Mesendoderm (in vitro differentiated cells): ENCODE data around the gene FERD3L.

Experiments
- DNase-seq: peaks from one replicate; pipeline ENCODE4 v3.0.0; 2013
- H2AK5ac ChIP-seq: 2 replicates; pipeline ENCODE4 v1.6.1; 2013; ENCODE audit warnings: low read length, inconsistent platforms
- H2BK120ac ChIP-seq: 2 replicates; pipeline ENCODE4 v1.6.1; 2013; ENCODE audit warnings: low read depth, mild to moderate bottlenecking, low read length, moderate library complexity, mixed read lengths
- H2BK15ac ChIP-seq: replicated peaks from 2 replicates; pipeline ENCODE4 v1.6.1; 2013; ENCODE audit warnings: low read depth, mild to moderate bottlenecking, moderate library complexity
- H2BK5ac ChIP-seq: 2 replicates; pipeline ENCODE4 v1.6.1; 2013; ENCODE audit warnings: low read length, inconsistent platforms
- H3K18ac ChIP-seq: 2 replicates; pipeline ENCODE4 v1.6.1; 2013; ENCODE audit warnings: mild to moderate bottlenecking, low read length, mixed read lengths
- H3K23ac ChIP-seq: one replicate; pipeline ENCODE4 v1.6.1; 2013; ENCODE audit warnings: low read length
- H3K27ac ChIP-seq: 2 replicates; pipeline ENCODE4 v1.5.1; 2013; ENCODE audit warnings: low read depth, mild to moderate bottlenecking, inconsistent platforms, low read length, moderate library complexity
- H3K27me3 ChIP-seq: 2 replicates; pipeline ENCODE4 v1.6.1; 2013; ENCODE audit warnings: low read length, control low read depth, mild to moderate bottlenecking, inconsistent platforms; ENCODE audit not compliant: insufficient read depth, poor library complexity
- H3K36me3 ChIP-seq: 2 replicates; pipeline ENCODE4 v1.6.1; 2013; ENCODE audit warnings: low read length, inconsistent platforms; ENCODE audit not compliant: control insufficient read depth, insufficient read depth
- H3K4ac ChIP-seq: one replicate; pipeline ENCODE4 v1.6.1; 2013; ENCODE audit warnings: low read depth, mild to moderate bottlenecking, low read length, moderate library complexity
- H3K4me1 ChIP-seq: 2 replicates; pipeline ENCODE4 v1.6.1; 2013; ENCODE audit warnings: low read depth, low read length, inconsistent platforms; ENCODE audit not compliant: control insufficient read depth
- H3K4me2 ChIP-seq: 2 replicates; pipeline ENCODE4 v1.6.1; 2013; ENCODE audit warnings: low read length
- H3K4me3 ChIP-seq: 2 replicates; pipeline ENCODE4 v1.5.1; 2013; ENCODE audit warnings: mild to moderate bottlenecking, low read length
- H3K56ac ChIP-seq: one replicate; pipeline ENCODE4 v1.6.1; 2013; ENCODE audit warnings: low read length
- H3K79me1 ChIP-seq: 2 replicates; pipeline ENCODE4 v1.6.1; 2013; ENCODE audit warnings: low read length, inconsistent platforms
- H3K79me2 ChIP-seq: 2 replicates; pipeline ENCODE4 v1.6.1; 2013; ENCODE audit warnings: mild to moderate bottlenecking, low read length; ENCODE audit not compliant: control insufficient read depth, insufficient read depth
- H3K9ac ChIP-seq: 2 replicates; pipeline ENCODE4 v1.6.1; 2013; ENCODE audit warnings: low read length, inconsistent platforms
- H4K5ac ChIP-seq: one replicate; pipeline ENCODE4 v1.6.1; 2013; ENCODE audit warnings: low read length
- H4K8ac ChIP-seq: one replicate; pipeline ENCODE4 v1.6.1; 2013; ENCODE audit warnings: low read depth, mild to moderate bottlenecking, control low read depth, low read length, moderate library complexity
- WGBS: extraction: QIAGEN DNeasy Blood & Tissue Kit; methylation state at CpG from one replicate; pipeline ENCODE4 v1.1.7; 2013; ENCODE audit warnings: low lambda C conversion rate, missing lambda C conversion rate; ENCODE audit not compliant: insufficient coverage; ENCODE audit errors: extremely low coverage; 5-methylcytosine and 5-hydroxymethylcytosine counted together

Gene FERD3L

DNA sequence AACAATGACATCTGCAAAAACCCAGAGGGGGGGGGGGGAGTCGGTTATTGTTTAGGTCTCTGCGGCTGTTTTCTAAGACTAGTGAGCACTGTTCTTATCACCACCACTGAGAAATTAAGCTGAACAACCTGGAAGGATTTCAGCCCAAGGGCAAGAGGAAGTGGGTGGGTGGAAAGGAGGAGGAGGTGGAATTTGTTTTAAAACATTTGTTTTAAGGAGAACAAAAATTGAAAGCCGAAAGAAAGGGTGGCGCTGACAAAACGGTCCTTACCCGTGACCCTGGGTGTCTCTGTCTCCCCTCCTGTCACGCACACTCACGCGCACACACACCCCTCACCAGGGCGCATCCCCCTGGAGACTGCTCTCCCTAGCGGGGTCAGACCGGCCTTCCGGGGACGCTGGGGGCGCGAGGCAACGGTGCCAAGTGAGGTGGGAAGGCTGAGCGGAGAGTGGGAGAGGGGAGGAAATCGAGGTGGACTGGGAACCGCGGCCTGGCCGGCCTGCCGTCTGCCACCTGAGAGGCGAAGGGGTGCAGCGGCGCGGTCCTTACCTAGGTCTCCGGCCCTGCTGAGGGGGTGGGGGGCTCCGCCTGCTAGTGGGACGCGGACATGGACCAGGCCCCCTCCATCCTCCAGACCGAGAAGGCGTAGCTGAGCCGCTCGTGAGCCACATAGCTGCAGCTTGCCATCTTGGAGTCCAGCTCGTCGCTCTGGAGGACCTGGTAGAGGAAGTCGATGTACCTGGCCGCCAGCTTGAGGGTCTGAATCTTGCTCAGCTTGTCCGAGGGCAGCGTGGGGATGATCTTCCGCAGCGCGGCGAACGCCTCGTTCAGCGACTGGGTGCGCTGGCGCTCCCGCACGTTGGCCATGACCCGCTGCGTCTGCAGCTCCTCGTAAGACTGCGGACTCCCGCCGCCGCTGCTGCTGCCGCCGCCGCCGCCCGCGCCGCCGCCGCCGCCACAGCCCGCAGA is 28.8 kb downstream of the FERD3L start:
- Histone ChIP-seq H3K23ac (no peak overlapping the region), H3K4me2 (peak overlapping the region; percentile 63), H3K79me2 (no peaks in the 10 kb centered on the region), H2BK15ac (no peak overlapping the region), H3K36me3 (no peaks in the 10 kb centered on the region), H4K8ac (no peak overlapping the region), H2BK120ac (no peak overlapping the region), H3K27ac (no peak overlapping the region), H3K4ac (no peak overlapping the region), H4K5ac (no peak overlapping the region), H3K79me1 (no peaks in the 10 kb centered on the region), H2AK5ac (no peak overlapping the region), H3K18ac (peak overlapping the region; percentile 1), H3K4me3 (peak overlapping the region; percentile 71), H2BK5ac (no peak overlapping the region), H3K27me3 (peaks cover 40% of the 10 kb centered on the region), H3K4me1 (peaks cover 4% of the 10 kb centered on the region), H3K9ac (peak overlapping the region; percentile 80), H3K56ac (peak overlapping the region; percentile 93)
- no CpG with 5 or more reads among the region's 70 CpGs for WGBS
- peak; percentile 63 for DNase-seq

DNA sequence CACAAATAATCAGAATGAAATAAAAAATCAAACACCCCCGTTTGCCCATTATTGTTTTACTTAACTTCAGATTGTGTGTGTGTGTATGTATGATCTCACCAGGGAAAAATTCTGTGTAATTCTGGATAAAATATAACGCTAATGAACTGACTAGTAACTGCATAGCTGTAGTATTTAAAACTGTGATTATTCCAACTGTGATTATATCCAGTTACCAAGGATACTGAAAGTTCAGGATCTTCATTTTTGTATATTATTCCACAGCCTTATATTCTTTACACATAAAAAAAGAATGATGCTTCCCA is 30.7 kb downstream of the FERD3L start:
- Histone ChIP-seq H3K27me3 (peaks cover 39% of the 10 kb centered on the region), H3K79me2 (no peaks in the 10 kb centered on the region), H4K8ac (no peak overlapping the region)

DNA sequence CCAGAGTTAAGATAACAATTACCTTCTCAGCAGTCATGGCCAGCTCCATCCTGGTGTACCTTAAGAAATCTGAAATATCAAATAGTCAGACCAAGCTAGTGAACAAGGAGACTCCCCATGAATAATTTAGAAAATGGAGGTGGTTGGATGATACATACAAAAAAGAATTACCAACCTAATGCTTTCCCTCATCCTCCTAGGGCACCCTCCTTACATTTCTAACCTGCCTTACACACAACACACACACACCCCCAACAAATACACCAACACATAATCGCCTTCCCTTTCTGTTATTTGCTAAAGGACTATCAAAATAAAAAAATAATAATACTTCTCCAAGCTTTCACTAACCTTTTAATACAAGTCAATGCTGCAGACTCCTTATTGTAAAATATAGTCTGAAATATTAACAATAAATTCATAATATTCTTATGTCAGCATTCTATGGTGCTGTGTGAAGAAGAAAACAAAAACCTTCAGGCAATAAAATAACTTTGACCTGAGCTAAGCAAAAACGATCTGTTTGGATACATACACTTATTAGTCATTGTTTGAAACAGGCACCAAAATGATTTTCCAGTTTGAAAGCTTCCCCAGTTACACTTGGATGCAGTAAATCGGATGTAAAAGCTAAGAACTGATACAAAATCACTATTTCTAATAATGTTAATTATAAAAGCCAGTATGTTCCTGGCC is 31.2 kb downstream of the FERD3L start:
- Histone ChIP-seq H4K8ac (no peak overlapping the region), H3K27me3 (peaks cover 40% of the 10 kb centered on the region), H2BK15ac (no peak overlapping the region), H3K4me3 (no peak overlapping the region), H3K23ac (no peak overlapping the region), H3K27ac (no peak overlapping the region), H3K79me2 (no peaks in the 10 kb centered on the region), H3K79me1 (no peaks in the 10 kb centered on the region), H3K4me2 (no peak overlapping the region), H3K9ac (no peak overlapping the region), H2BK120ac (no peak overlapping the region), H3K18ac (no peak overlapping the region), H3K4ac (no peak overlapping the region), H2BK5ac (no peak overlapping the region), H3K4me1 (peaks cover under 1% of the 10 kb centered on the region), H3K36me3 (no peaks in the 10 kb centered on the region), H2AK5ac (no peak overlapping the region), H4K5ac (no peak overlapping the region), H3K56ac (no peak overlapping the region)
- DNase-seq, result no peak
- WGBS, result 100% methylated on average over 1 of the region's 3 CpGs

More for the DNA sequence above, 30.7 kb downstream of the FERD3L start:
- no peak overlapping the region for H3K23ac ChIP-seq
- no CpG with 5 or more reads among the region's 2 CpGs for WGBS
- no peak overlapping the region for H3K18ac ChIP-seq
- no peak overlapping the region for H3K9ac ChIP-seq
- no peak overlapping the region for H3K56ac ChIP-seq
- no peak overlapping the region for H2BK15ac ChIP-seq
- H2BK120ac ChIP-seq, result no peak overlapping the region
- H3K27ac ChIP-seq, result no peak overlapping the region
- H3K36me3 ChIP-seq, result no peaks in the 10 kb centered on the region
- peaks cover 4% of the 10 kb centered on the region for H3K4me1 ChIP-seq
- no peaks in the 10 kb centered on the region for H3K79me1 ChIP-seq
- no peak overlapping the region for H3K4ac ChIP-seq
- H4K5ac ChIP-seq, result no peak overlapping the region
- H3K4me3 ChIP-seq, result no peak overlapping the region
- no peak overlapping the region for H3K4me2 ChIP-seq
- no peak for DNase-seq
- H2BK5ac ChIP-seq, result no peak overlapping the region
- H2AK5ac ChIP-seq, result no peak overlapping the region

GRCh38 chr7:19113002-19113350 is 32.2 kb downstream of the FERD3L start:
- Histone ChIP-seq H3K4ac (no peak overlapping the region), H3K27me3 (peaks cover 35% of the 10 kb centered on the region), H3K56ac (no peak overlapping the region), H4K5ac (no peak overlapping the region), H3K4me1 (peaks cover 1% of the 10 kb centered on the region), H3K18ac (no peak overlapping the region), H2BK15ac (no peak overlapping the region), H2BK120ac (no peak overlapping the region), H3K4me2 (no peak overlapping the region), H3K23ac (no peak overlapping the region), H3K4me3 (no peak overlapping the region), H3K79me1 (no peaks in the 10 kb centered on the region), H2BK5ac (no peak overlapping the region), H3K36me3 (no peaks in the 10 kb centered on the region), H2AK5ac (no peak overlapping the region), H3K27ac (no peak overlapping the region), H3K79me2 (no peaks in the 10 kb centered on the region), H4K8ac (no peak overlapping the region), H3K9ac (no peak overlapping the region)
- WGBS, result no CpG with 5 or more reads among the region's 4 CpGs
- no peak for DNase-seq

DNA sequence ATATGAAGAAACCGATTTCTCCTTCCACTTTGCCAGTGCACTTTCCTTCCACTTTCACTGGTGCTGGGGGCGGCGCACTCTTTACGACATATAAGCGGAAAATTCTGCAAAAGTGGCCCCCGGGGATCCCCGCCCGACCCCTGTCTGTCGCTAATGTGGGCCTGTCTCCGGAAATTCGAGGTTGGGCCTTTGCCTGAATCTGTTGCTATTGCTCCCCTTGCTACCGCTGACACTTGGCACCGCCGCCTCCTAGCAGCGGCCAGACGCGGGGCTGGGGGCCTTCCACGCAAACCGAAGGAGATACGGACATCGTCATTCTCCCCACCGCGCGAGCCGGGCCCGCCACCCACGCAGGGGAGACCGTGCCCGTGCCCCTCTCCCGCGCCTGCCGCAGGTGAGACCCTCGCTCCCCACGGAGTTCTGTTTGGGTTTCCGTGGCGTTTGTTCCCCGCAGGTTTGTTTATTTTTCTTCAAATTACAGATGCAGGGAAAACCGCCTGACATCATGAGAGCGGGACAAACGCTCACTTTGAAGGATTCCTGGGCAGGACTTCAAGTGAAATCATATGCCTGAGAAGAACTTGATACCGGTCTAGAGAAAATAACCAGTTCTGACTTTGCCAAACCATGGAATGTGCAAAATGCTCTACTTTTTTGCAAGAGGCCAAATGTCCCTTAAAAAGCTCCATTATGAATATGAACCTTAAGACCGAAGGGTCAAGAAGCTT is 32.8 kb downstream of the FERD3L start:
- H3K79me1 ChIP-seq, result no peaks in the 10 kb centered on the region
- H2BK5ac ChIP-seq, result no peak overlapping the region
- H3K27ac ChIP-seq, result no peak overlapping the region
- no peak overlapping the region for H4K5ac ChIP-seq
- no peak overlapping the region for H3K56ac ChIP-seq
- peaks cover 1% of the 10 kb centered on the region for H3K4me1 ChIP-seq
- H3K18ac ChIP-seq, result no peak overlapping the region
- H3K4ac ChIP-seq, result no peak overlapping the region
- DNase-seq, result peak; percentile 41
- no peak overlapping the region for H2AK5ac ChIP-seq
- H2BK120ac ChIP-seq, result no peak overlapping the region
- no CpG with 5 or more reads among the region's 42 CpGs for WGBS
- H3K23ac ChIP-seq, result no peak overlapping the region
- no peak overlapping the region for H3K4me2 ChIP-seq
- no peak overlapping the region for H4K8ac ChIP-seq
- H3K79me2 ChIP-seq, result no peaks in the 10 kb centered on the region
- peaks cover 35% of the 10 kb centered on the region for H3K27me3 ChIP-seq
- no peak overlapping the region for H3K4me3 ChIP-seq
- no peak overlapping the region for H3K9ac ChIP-seq
- H3K36me3 ChIP-seq, result no peaks in the 10 kb centered on the region
- no peak overlapping the region for H2BK15ac ChIP-seq
